ENCODE data around the gene ATXN2L.
A peak's percentile ranks its signal among the peaks of the same experiment; 100 is the strongest.
"Not testable (repeated sequence)": the region's sequence is repeated elsewhere in the genome, so short reads cannot be mapped to it uniquely, and the experiment has no call there.

Gene ATXN2L, protein sequence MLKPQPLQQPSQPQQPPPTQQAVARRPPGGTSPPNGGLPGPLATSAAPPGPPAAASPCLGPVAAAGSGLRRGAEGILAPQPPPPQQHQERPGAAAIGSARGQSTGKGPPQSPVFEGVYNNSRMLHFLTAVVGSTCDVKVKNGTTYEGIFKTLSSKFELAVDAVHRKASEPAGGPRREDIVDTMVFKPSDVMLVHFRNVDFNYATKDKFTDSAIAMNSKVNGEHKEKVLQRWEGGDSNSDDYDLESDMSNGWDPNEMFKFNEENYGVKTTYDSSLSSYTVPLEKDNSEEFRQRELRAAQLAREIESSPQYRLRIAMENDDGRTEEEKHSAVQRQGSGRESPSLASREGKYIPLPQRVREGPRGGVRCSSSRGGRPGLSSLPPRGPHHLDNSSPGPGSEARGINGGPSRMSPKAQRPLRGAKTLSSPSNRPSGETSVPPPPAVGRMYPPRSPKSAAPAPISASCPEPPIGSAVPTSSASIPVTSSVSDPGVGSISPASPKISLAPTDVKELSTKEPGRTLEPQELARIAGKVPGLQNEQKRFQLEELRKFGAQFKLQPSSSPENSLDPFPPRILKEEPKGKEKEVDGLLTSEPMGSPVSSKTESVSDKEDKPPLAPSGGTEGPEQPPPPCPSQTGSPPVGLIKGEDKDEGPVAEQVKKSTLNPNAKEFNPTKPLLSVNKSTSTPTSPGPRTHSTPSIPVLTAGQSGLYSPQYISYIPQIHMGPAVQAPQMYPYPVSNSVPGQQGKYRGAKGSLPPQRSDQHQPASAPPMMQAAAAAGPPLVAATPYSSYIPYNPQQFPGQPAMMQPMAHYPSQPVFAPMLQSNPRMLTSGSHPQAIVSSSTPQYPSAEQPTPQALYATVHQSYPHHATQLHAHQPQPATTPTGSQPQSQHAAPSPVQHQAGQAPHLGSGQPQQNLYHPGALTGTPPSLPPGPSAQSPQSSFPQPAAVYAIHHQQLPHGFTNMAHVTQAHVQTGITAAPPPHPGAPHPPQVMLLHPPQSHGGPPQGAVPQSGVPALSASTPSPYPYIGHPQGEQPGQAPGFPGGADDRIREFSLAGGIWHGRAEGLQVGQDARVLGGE

DNA sequence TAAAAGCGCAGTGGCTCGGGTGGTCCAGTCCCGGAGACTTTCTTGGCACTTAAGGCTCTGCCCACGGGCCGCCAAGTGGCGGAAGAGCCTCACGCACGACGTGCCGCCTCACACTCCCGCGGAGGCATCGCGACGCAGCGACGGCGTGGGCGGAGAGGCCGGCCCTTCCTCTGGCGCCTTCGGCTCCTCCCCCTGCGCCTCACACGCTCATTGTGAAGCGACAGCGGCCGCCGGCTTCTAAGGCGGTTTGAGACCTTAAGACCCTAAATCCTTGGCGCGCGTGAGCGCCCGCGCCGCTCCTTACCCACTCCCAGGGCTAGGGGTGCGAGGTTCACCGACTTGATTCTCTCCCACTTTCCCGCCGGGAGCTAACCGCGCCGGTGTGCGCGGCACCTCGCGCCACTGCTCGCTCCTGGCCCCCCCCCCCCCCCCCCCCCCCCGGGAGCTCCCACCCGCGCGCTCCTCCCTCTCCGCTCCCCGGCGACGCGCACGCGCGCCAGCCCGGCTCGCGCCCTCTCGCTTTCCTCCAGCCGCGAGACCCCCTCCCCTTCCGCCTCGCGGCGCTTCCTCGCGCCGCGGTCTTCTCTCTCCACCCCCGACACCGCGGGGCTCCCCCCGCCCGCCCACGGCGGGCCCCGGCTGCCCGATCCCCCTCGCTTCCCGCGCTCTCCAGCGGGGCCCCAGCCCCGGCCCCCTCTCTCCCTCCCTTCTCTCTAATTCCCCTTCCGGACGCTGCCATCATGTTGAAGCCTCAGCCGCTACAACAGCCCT lies at the start of gene ATXN2L:
Gene ATXN2L, plus strand, starts transcription at position 480 of the 771 bp plus-strand sequence. Its CDS starts 261 bp downstream, at position 741.
- FAIRE-seq = peak; percentile 85

DNA sequence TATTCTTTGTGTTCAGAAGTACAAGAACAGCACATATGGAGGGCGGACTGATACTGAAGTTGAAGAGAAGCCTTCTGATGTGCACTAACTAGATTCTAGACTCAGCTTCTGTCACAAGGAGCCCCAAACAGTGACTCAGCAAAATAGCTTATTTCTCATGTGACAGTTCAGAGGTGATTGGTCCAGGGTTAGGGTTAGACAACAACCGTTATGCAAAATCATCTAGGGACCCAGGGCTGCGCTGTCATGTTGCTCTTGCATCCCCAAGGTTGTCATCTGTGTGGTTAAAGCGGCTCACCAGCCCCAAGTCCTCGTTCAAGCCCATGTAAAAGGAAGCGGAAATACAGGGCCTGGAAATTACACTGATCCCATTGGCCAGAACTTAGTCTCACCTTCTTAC lies 41.1 kb upstream of the ATXN2L start:
- not testable (repeated sequence) for DNase-seq (ENCODE audit: extremely low spot score, insufficient read length, low read depth); FAIRE-seq

More for the DNA sequence above, at the start of gene ATXN2L:
- peak; percentile 84 for DNase-seq (ENCODE audit: extremely low spot score, insufficient read length, low read depth)

GRCh38 chr16:28782357-28782756 lies 40.4 kb upstream of the ATXN2L start:
- not testable (repeated sequence) for FAIRE-seq; DNase-seq (ENCODE audit: extremely low spot score, insufficient read length, low read depth)

DNA sequence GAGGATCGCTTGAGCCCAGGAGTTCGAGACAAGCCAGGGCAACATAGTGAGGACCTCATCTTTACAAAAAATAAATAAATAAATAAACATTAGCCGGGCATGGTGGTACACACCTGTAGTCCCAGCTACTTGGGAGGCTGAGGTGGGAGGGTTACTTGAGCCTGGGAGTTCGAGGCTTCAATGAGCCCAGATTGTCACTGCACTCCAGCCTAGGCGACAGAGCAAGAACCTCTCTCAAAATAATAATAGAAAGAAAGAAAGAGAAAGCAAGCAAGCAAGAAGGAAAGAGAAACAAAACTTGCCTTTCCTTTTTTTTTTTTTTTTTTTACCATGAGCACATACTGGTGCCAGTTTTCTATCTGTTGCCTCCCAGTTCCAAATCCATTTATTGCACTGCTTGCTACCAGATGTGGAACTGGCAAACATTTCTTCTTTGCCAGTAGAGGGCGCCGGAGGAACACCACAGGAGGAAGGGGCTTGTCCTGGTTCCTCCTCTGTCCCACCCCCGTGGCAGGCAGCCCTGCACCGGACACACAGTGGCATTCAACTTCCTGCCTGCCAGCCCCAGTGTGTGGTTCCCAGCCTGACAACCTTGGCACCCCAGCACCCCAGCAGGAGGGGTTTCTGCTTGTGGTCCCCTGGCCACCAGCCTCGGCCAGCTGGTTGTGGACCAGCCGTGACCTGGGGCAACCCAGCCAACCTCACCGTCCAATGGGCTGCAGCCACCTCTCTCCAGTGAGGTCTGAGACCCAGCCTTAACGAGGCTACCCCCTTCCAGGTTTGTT lies 20.4 kb upstream of the ATXN2L start:
- DNase-seq (ENCODE audit: extremely low spot score, insufficient read length, low read depth); FAIRE-seq: not testable (repeated sequence)

GRCh38 chr16:28807445-28808120 lies 15.2 kb upstream of the ATXN2L start:
- DNase-seq (ENCODE audit: extremely low spot score, insufficient read length, low read depth); FAIRE-seq: not testable (repeated sequence)

DNA sequence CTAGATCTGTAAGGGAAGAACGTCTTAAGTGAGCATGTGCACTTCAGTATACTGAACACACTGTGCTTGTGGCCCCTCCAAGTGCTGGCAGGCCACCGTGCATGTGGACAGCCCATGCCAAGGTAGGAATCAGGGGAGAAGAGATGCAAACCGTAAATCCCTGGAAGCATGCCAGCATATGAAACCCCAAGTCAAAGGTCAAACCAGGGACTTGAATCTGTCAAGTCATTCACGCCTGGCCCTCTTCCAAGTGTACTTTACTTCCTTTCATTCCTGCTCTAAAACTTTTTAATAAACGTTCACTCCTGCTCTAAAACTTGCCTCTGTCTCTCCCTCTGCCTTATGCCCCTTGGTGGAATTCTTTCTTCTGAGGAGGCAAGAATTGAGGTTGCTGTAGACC lies 2.8 kb upstream of the ATXN2L start:
- FAIRE-seq (no peak), DNase-seq (ENCODE audit: extremely low spot score, insufficient read length, low read depth) (no peak)

GRCh38 chr16:28820546-28820945 lies 2.3 kb upstream of the ATXN2L start:
- FAIRE-seq; DNase-seq (ENCODE audit: extremely low spot score, insufficient read length, low read depth): not testable (repeated sequence)

- no peak for DNase-seq (ENCODE audit: extremely low spot score, insufficient read length, low read depth)
- no peak for FAIRE-seq
These were observed 802 bp upstream of the ATXN2L start for GRCh38 chr16:28821874-28822519.

GRCh38 chr16:28823291-28823872 lies 583 bp downstream of the ATXN2L start:
- DNase-seq (ENCODE audit: extremely low spot score, insufficient read length, low read depth) = no peak
- no peak for FAIRE-seq

- peak; percentile 88 for DNase-seq (ENCODE audit: extremely low spot score, insufficient read length, low read depth)
- peak; percentile 89 for FAIRE-seq
These were observed 1.3 kb downstream of the ATXN2L start for GRCh38 chr16:28823873-28824716.

- no peak for DNase-seq (ENCODE audit: extremely low spot score, insufficient read length, low read depth)
- no peak for FAIRE-seq
These were observed 1.8 kb downstream of the ATXN2L start for GRCh38 chr16:28824717-28824973.

GRCh38 chr16:28826141-28826540 lies 3.3 kb downstream of the ATXN2L start:
- FAIRE-seq = no peak
- DNase-seq (ENCODE audit: extremely low spot score, insufficient read length, low read depth) = no peak

GRCh38 chr16:28829747-28830146 lies 6.9 kb downstream of the ATXN2L start:
- DNase-seq (ENCODE audit: extremely low spot score, insufficient read length, low read depth) = no peak
- FAIRE-seq = no peak

DNA sequence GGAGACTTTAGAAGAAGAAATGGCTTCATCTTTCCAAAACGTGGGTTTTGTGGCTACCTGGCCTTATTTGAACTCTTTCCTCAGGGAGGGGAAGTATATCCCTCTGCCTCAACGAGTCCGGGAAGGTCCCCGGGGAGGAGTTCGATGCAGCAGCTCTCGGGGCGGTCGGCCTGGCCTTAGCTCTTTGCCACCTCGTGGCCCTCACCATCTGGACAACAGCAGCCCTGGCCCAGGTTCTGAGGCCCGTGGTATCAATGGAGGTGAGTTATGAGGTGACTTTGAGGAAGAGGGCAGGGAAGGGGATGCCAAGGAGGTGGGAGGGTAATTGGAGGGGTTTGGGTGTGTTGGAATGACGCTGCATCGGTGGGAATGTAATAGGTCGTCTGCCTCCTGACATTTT lies 7.7 kb downstream of the ATXN2L start:
- FAIRE-seq (no peak), DNase-seq (ENCODE audit: extremely low spot score, insufficient read length, low read depth) (no peak)

DNA sequence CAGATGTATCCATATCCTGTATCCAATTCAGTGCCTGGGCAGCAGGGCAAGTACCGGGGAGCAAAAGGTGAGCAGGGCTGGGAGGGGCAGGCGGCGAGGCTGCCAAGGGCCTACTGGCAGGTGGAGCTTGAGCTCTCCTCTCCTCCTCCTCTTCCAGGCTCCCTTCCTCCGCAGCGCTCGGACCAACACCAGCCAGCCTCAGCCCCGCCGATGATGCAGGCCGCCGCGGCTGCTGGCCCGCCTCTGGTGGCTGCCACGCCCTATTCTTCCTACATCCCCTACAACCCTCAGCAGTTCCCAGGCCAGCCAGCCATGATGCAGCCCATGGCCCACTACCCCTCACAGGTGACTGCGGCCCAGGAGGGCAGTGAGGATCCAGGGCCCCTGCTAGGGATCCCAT lies 11.6 kb downstream of the ATXN2L start:
- no peak for FAIRE-seq
- DNase-seq (ENCODE audit: extremely low spot score, insufficient read length, low read depth) = no peak

DNA sequence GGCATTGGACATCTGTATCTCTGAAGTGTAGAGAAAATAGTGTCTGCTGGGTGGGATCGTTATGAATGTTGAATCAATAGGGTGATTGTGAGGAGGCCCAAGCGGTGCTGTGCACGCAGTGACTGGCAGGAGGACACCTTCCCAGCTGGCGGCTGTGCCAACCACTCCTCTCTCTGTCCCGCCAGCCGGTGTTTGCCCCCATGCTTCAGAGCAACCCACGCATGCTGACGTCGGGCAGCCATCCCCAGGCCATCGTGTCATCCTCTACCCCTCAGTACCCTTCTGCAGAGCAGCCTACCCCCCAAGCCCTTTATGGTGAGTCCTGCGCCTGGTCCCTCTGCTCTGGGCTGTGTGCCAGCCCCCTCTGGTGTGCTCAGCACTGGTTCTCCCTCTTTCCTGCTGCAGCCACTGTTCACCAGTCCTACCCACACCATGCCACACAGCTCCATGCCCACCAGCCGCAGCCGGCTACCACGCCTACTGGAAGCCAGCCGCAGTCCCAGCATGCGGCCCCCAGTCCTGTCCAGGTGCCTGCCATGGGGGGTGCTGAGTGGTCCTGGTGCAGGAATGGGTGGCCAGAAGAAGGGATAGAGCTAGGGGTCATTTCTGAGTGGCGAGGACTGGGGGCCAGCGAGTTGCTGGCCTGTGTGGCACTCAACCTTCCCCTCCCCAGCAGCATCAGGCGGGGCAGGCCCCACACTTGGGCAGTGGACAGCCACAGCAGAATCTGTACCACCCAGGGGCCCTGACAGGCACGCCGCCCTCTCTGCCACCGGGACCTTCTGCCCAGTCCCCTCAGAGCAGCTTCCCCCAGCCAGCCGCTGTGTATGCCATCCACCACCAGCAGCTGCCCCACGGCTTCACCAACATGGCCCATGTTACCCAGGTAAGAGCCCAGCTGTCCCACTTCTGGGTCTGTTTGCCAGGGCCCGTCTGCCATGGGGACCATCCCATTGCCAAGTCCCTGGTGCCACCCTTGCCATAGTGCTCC lies 12.4 kb downstream of the ATXN2L start:
- DNase-seq (ENCODE audit: extremely low spot score, insufficient read length, low read depth) = no peak
- FAIRE-seq = no peak

Measured in GM18507 (cell line).